IMR-90 (cell line): ENCODE measurements around the gene SEPTIN2. TPM values are rescaled to one million over a fixed set of nuclear protein-coding genes. Genes with fewer than 3 reads are reported as not detected.

Experiments
- ATAC-seq: fragments of 200-7000 bp; cut with Tn5 transposase; 2 replicates; pipeline ENCODE4 v1.9.1; 2020; ENCODE audit warnings: low read depth, mild to moderate bottlenecking, moderate library complexity
- BruUV-seq: library from RNA; stranded (reverse); fragments of 400-500 nt; replicated peaks from 2 replicates; lab custom pipeline; 2021; lab: Mats Ljungman, UMichigan
- CTCF ChIA-PET: fragments of 300-600 bp; formaldehyde crosslinking; extraction: SDS; loops from one replicate; lab custom pipeline; 2021; ENCODE audit warnings: antibody characterized with exemption; lab: Yijun Ruan, JAX
- POLR2A ChIA-PET: fragments of 300-600 bp; sonication (Branson Sonifier 250); formaldehyde crosslinking; loops from one replicate; lab custom pipeline; 2022; ENCODE audit warnings: antibody characterized with exemption; ENCODE audit not compliant: unreplicated experiment; lab: Charles Lee
- DNase-seq: peaks from one replicate; pipeline ENCODE4 v3.0.0; 2013
- H2AFZ ChIP-seq: replicated peaks from 2 replicates; pipeline ENCODE3; 2013; ENCODE audit warnings: low read length, mild to moderate bottlenecking; ENCODE audit not compliant: poor library complexity
- H2AK5ac ChIP-seq: 2 replicates; pipeline ENCODE4 v1.6.1; 2013; ENCODE audit warnings: low read depth, low read length, inconsistent platforms
- H2AK9ac ChIP-seq: replicated peaks from 2 replicates; pipeline ENCODE3; 2013; ENCODE audit warnings: mild to moderate bottlenecking, low read depth, low read length, moderate library complexity; ENCODE audit not compliant: poor library complexity
- H2BK120ac ChIP-seq: 2 replicates; pipeline ENCODE4 v1.6.1; 2013; ENCODE audit warnings: low read depth, low read length, inconsistent platforms
- H2BK15ac ChIP-seq: 3 replicates; pipeline ENCODE4 v1.6.1; 2013; ENCODE audit warnings: low read depth, low read length, inconsistent platforms
- H2BK20ac ChIP-seq: 2 replicates; pipeline ENCODE4 v1.6.1; 2013; ENCODE audit warnings: low read depth, mild to moderate bottlenecking, inconsistent platforms, low read length, moderate library complexity
- H2BK5ac ChIP-seq: 2 replicates; pipeline ENCODE4 v1.6.1; 2013; ENCODE audit warnings: mild to moderate bottlenecking, low read depth, low read length, inconsistent platforms; ENCODE audit not compliant: poor library complexity, severe bottlenecking
- H3K14ac ChIP-seq: replicated peaks from 2 replicates; pipeline ENCODE4 v1.6.1; 2013; ENCODE audit warnings: low read depth, low read length, inconsistent platforms
- H3K18ac ChIP-seq: 2 replicates; pipeline ENCODE4 v1.6.1; 2013; ENCODE audit warnings: low read depth, low read length, control low read depth
- H3K23ac ChIP-seq: 2 replicates; pipeline ENCODE4 v1.6.1; 2013; ENCODE audit warnings: low read depth, low read length, inconsistent platforms
- H3K27ac ChIP-seq: 2 replicates; pipeline ENCODE4 v1.5.1; 2013; ENCODE audit warnings: mild to moderate bottlenecking, control low read depth, low read length; ENCODE audit not compliant: insufficient read depth
- H3K27me3 ChIP-seq: 2 replicates; pipeline ENCODE4 v1.6.1; 2013; ENCODE audit warnings: low read length; ENCODE audit not compliant: control insufficient read depth, insufficient read depth
- H3K36me3 ChIP-seq: 2 replicates; pipeline ENCODE4 v1.6.1; 2013; ENCODE audit warnings: low read length, mixed read lengths; ENCODE audit not compliant: control insufficient read depth, insufficient read depth
- H3K4ac ChIP-seq: 2 replicates; pipeline ENCODE4 v1.6.1; 2013; ENCODE audit warnings: low read depth, low read length, inconsistent platforms
- H3K4me1 ChIP-seq: 2 replicates; pipeline ENCODE4 v1.6.1; 2013; ENCODE audit warnings: low read length, mixed read lengths; ENCODE audit not compliant: control insufficient read depth, insufficient read depth
- H3K4me2 ChIP-seq: 2 replicates; pipeline ENCODE4 v1.6.1; 2013; ENCODE audit warnings: low read depth, mild to moderate bottlenecking, control low read depth, low read length, moderate library complexity
- H3K4me3 ChIP-seq: 2 replicates; pipeline ENCODE4 v1.5.1; 2013; ENCODE audit warnings: low read depth, mild to moderate bottlenecking, control low read depth, low read length, moderate library complexity; ENCODE audit not compliant: insufficient read depth
- H3K56ac ChIP-seq: 2 replicates; pipeline ENCODE4 v1.6.1; 2013; ENCODE audit warnings: low read length, inconsistent platforms; ENCODE audit not compliant: insufficient read depth; ENCODE audit errors: extremely low read depth
- H3K79me1 ChIP-seq, 2 experiments: 2 replicates each; pipeline ENCODE4 v1.6.1; 2013; ENCODE audit warnings: low read length in 2 of 2, inconsistent platforms in 1 of 2, low read depth in 1 of 2
- H3K9ac ChIP-seq: 2 replicates; pipeline ENCODE4 v1.6.1; 2013; ENCODE audit warnings: low read depth, low read length, control low read depth
- H3K9me1 ChIP-seq: 2 replicates; pipeline ENCODE4 v1.6.1; 2013; ENCODE audit warnings: low read length, inconsistent platforms; ENCODE audit not compliant: insufficient read depth
- H3K9me3 ChIP-seq: 2 replicates; pipeline ENCODE4 v1.6.1; 2013; ENCODE audit warnings: low read length; ENCODE audit not compliant: control insufficient read depth, insufficient read depth
- H4K20me1 ChIP-seq: 2 replicates; pipeline ENCODE4 v1.6.1; 2013; ENCODE audit warnings: low read length, inconsistent platforms; ENCODE audit not compliant: insufficient read depth
- H4K5ac ChIP-seq: 2 replicates; pipeline ENCODE4 v1.6.1; 2013; ENCODE audit warnings: mild to moderate bottlenecking, low read depth, low read length, control low read depth
- H4K8ac ChIP-seq, 2 experiments: 2 replicates each; pipeline ENCODE4 v1.6.1; 2013; ENCODE audit warnings: low read depth in 2 of 2, low read length in 2 of 2, control low read depth in 1 of 2, inconsistent platforms in 1 of 2
- H4K91ac ChIP-seq: 2 replicates; pipeline ENCODE4 v1.6.1; 2013; ENCODE audit warnings: low read depth, low read length, inconsistent platforms; ENCODE audit not compliant: insufficient read depth
- MAFK ChIP-seq: IDR thresholded peaks from 2 replicates; pipeline ENCODE4 v1.6.1; 2012; ENCODE audit warnings: low read depth, low read length, improper control_type of control experiment
- RAD21 ChIP-seq: IDR thresholded peaks from 2 replicates; pipeline ENCODE4 v1.6.1; 2012; ENCODE audit warnings: low read length, improper control_type of control experiment
- WGBS, 2 experiments: methylation state at CpG; one replicate each; pipeline versions ENCODE4 v1.1.5 to v1.1.7; 2013; ENCODE audit warnings: missing lambda C conversion rate in 2 of 2; ENCODE audit not compliant: insufficient read length in 1 of 2; ENCODE audit errors: extremely low coverage in 2 of 2; 5-methylcytosine and 5-hydroxymethylcytosine counted together
- dilution Hi-C: fragments of 300-500 bp; cut with HindIII; formaldehyde crosslinking; loops from one replicate; pipeline ENCODE4 v1.14.3; 2018; ENCODE audit warnings: low sequenced_read_pairs; ENCODE audit not compliant: unreplicated experiment
- in situ Hi-C: fragments of 300-500 bp; cut with MboI; formaldehyde crosslinking; loops from 3 replicates; pipeline ENCODE4 v1.14.3; 2019; ENCODE audit warnings: low sequenced_read_pairs, inconsistent platforms, mixed read lengths
- intact Hi-C: fragments of 100-400 bp; cut with micrococcal nuclease; formaldehyde crosslinking; loops from 2 replicates; pipeline ENCODE4 v1.10.0; 2022
- polyA plus RNA-seq, 3 experiments: library from polyadenylated mRNA; depleted of rRNA; stranded (reverse); fragments of >200 nt; gene quantifications; 2 replicates each; pipeline ENCODE4 v1.2.3, GENCODE V29; 2012; ENCODE audit warnings: low replicate concordance in 1 of 3
- total RNA-seq: library from RNA; depleted of rRNA; stranded (reverse); fragments of >200 nt; gene quantifications from 2 replicates; pipeline ENCODE4 v1.2.3, GENCODE V29; 2012
- TF ChIP-seq, protein P1 (sequence below): fragments of 150-350 bp; IDR thresholded peaks from 2 replicates; pipeline ENCODE4 v1.6.1; 2016; ENCODE audit warnings: low read depth, mild to moderate bottlenecking, low read length, moderate library complexity, borderline replicate concordance
- TF ChIP-seq, protein P2 (sequence below): conservative IDR thresholded peaks from 2 replicates; pipeline ENCODE4 v1.5.1; 2012; ENCODE audit warnings: mild to moderate bottlenecking, low read depth, low read length, improper control_type of control experiment

SEPTIN2 gene
- total and polyA plus RNA-seq, 2 of the 4 experiments (the other 2 are of a cell fraction) = 420 to 504 TPM

DNA sequence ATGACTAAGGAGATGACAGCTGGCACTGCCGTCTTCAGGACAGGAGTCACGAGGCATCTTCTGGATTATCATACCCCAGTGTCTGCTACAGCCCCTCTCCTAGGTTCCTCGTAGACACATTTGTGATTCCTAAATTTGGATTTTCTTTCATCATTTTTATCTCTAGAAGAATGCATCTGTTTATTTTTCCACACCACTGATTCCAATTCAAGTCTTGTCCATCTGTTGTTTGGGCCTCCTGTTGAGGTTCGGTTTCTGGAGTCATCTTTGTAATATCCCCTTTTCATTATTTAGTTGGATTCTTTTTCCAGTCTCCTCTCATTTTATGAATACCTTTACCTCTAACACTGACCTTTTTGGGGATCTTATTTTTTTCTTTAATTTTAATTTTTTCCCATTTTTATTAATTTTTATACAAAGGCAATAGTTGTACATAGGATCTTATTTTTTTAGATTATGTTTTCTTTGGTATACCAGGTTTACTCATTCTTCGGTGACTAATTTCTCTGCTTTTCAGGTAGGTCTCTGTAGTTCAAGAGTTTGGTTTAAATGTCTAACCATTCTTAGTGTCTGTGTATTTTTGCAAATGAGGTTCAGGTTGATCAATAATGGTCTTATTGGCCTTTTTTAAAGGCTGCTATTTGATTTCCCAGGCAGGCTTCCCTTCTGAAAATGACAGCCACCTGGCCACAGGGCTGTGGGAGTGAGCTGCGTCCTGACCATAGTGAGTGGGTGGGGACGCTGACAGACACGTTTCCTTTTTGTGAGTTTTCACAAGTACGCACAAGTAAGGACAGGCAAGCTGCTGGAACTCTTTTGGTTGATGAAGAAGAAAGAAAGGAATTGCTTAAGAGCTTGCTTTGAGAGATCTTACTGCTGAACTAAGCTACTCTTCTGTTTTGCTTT lies 74.8 kb downstream of the SEPTIN2 start (continued):
- no peak for TF ChIP-seq MAFK

DNA sequence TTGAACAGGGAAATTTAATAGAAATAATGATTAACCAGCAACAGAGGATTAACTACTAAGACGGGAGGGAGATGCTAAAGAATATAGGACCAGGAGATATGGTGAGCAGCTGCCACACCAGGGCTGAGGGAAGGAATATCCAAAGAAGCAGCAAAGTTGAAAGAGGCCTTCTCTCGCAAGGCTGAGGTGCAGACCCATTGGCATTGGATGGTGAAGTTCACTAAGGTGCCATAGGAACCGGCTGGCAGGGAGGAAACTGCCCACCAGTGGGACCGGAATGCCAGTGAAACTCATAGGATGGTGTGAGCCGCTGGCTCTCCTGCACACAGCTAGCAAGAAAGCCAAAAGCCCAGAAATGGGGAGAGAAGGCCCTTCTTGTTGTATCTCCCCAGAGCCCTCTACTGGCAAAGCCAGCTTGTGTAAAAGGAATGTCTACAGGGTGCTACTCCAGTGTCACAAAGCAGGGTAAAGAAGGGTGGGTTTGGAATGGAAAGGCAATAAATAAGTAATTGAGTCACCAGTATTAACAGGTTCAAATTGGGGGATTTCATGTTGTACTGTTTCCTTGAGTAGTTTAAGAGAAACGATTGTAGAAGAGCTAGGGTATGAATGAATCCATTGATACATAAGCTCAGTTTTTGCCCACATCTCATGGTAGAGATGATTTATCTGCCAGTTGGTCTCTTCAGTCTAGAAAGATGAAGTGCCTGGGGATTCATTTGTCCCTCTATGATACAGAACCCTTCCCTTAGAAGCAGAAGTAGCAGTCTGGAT lies 76.4 kb downstream of the SEPTIN2 start:
- no peak overlapping the region for H4K5ac ChIP-seq
- no peak overlapping the region for H4K91ac ChIP-seq
- H2BK20ac ChIP-seq = no peak overlapping the region
- ChIA-PET POLR2A (interaction anchor here (0.6 kb wide), 1 partner anchor 7 kb away, joined by 3 read pairs; no protein-coding TSS in a partner anchor), CTCF (interaction anchor here (0.9 to 1.3 kb wide), 3 partner anchors 13 to 114 kb away, joined by 3 read pairs; no protein-coding TSS in a partner anchor)
- H3K4me2 ChIP-seq = no peak overlapping the region
- no peak overlapping the region for H2BK5ac ChIP-seq
- no peak overlapping the region for H4K8ac ChIP-seq
- BruUV-seq = no TSS peak
- H4K20me1 ChIP-seq = peaks cover 6% of the 10 kb centered on the region; the same call in 1 of the 2 replicates
- no peak overlapping the region for H2AK9ac ChIP-seq
- H3K9me3 ChIP-seq = no peaks in the 10 kb centered on the region
- peaks cover 7% of the 10 kb centered on the region; the same call in 1 of the 2 replicates for H3K9me1 ChIP-seq
- peaks cover 19 to 38% of the 10 kb centered on the region in 2 experiments for H3K79me1 ChIP-seq
- no peaks in the 10 kb centered on the region for H3K27me3 ChIP-seq
- H3K27ac ChIP-seq = no peak overlapping the region
- ATAC-seq = peak; percentile 66; the same call in 1 of the 2 replicates
- H2BK15ac ChIP-seq = no peak overlapping the region
- no peak overlapping the region for H3K4ac ChIP-seq
- TF ChIP-seq, protein P1, sequence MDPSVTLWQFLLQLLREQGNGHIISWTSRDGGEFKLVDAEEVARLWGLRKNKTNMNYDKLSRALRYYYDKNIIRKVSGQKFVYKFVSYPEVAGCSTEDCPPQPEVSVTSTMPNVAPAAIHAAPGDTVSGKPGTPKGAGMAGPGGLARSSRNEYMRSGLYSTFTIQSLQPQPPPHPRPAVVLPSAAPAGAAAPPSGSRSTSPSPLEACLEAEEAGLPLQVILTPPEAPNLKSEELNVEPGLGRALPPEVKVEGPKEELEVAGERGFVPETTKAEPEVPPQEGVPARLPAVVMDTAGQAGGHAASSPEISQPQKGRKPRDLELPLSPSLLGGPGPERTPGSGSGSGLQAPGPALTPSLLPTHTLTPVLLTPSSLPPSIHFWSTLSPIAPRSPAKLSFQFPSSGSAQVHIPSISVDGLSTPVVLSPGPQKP = no peak
- TF ChIP-seq, protein P2, sequence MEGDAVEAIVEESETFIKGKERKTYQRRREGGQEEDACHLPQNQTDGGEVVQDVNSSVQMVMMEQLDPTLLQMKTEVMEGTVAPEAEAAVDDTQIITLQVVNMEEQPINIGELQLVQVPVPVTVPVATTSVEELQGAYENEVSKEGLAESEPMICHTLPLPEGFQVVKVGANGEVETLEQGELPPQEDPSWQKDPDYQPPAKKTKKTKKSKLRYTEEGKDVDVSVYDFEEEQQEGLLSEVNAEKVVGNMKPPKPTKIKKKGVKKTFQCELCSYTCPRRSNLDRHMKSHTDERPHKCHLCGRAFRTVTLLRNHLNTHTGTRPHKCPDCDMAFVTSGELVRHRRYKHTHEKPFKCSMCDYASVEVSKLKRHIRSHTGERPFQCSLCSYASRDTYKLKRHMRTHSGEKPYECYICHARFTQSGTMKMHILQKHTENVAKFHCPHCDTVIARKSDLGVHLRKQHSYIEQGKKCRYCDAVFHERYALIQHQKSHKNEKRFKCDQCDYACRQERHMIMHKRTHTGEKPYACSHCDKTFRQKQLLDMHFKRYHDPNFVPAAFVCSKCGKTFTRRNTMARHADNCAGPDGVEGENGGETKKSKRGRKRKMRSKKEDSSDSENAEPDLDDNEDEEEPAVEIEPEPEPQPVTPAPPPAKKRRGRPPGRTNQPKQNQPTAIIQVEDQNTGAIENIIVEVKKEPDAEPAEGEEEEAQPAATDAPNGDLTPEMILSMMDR = peak; percentile 32
- TF ChIP-seq RAD21 = peak; percentile 29
- 67% methylated on average over 1 of the region's 6 CpGs; no CpG with 5 or more reads in 1 of the 2 experiments for WGBS, 2 experiments
- dilution Hi-C loops (no loop called here), intact Hi-C loops (no loop called here), in situ Hi-C loops (no loop called here)
- no peak overlapping the region for H3K14ac ChIP-seq
- peak; percentile 20 for DNase-seq
- H3K18ac ChIP-seq = no peak overlapping the region
- H2AFZ ChIP-seq = no peak overlapping the region
- H3K36me3 ChIP-seq = 0 out of 2 replicates have a peak, but pooled peaks cover 3% of the 10 kb centered on the region
- H2BK120ac ChIP-seq = no peak overlapping the region
- no peak overlapping the region for H3K56ac ChIP-seq
- H2AK5ac ChIP-seq = no peak overlapping the region
- H3K23ac ChIP-seq = no peak overlapping the region
- H3K4me3 ChIP-seq = no peak overlapping the region
- no peak overlapping the region for H3K9ac ChIP-seq
- 0 out of 2 replicates have a peak, but pooled peaks cover 2% of the 10 kb centered on the region for H3K4me1 ChIP-seq
